ENCODE measurements around the gene IFT122.
A peak's percentile ranks its signal among the peaks of the same experiment; 100 is the strongest.

The IFT122 gene

DNA sequence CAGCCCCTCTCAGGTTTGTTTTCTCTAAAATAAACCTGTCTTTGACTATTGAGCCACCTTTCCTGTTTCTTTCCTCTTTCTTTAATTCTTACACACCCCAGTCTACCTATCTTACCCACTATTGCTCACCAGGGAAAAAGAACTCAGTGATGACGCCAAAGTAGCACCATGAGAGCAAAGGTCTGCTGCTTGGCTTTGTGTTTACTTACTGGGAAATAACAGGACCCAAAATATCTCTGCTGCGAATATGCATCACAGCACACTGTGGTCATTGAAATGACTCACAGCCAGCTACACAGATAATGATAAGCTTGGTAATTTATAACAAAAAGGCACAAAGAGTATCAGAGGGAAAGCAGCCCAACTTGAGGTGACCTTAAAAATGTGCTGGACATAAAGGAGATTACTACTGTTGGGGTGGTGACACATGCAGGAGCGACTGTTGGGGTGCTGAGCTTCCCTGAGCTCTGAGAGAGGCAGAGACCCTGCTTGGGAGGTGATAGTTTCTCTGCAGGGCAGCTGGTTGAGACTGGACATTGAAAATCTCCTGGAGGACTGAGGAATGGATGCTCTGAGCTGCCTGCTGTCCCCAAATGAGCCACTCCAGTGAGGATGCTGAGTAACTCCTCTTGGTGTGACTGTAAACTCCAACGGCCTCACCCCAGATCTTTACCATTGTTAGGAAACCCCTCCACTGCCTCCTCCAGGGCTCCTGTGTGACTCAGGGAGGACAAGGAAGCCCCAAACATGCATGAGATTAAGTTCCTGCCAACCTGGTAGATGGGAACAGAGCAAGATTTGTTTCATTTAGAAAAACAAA is 26.1 kb upstream of the IFT122 start:
- no peak for DNase-seq (ENCODE audit: low read depth)

DNA sequence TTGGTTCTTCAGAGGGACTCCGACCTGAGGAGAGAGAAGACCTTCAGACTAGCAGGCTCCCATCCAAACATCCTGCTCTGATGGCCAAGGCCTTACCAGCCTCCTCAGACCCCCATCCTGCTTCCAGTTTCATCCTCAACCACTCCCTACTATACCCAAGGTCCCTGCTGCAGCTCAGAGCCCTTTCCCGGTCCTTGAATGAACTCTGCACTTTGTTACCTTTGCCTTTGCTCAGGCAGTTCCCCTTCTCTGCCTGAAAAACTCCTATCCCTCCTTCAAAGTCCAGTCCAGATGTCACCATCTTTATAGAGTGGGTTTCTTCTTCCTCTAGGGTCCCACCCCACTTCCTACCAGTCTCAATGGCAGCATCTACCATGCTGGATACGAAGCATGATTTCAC is 24.6 kb upstream of the IFT122 start:
- no peak for DNase-seq (ENCODE audit: low read depth)

DNA sequence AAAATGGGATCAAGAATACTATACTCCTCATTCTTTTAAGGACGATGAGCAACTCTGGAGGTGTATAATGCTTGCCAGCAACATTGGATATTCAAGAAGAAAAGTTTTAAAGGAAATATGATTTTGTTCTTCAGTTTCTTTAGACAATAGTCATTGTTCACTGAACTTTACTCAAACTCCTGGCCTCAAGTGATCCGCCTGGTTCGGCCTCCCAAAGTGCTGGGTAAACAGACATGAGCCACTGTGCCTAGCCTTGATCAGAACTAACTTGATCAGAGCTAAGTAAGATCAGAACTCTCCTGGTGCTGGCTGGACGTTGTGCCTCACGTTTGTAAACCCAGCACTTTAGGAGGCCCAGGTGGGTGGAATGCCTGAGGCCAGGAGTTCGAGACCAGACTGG is 24.2 kb upstream of the IFT122 start:
- DNase-seq (ENCODE audit: low read depth) = no peak

DNA sequence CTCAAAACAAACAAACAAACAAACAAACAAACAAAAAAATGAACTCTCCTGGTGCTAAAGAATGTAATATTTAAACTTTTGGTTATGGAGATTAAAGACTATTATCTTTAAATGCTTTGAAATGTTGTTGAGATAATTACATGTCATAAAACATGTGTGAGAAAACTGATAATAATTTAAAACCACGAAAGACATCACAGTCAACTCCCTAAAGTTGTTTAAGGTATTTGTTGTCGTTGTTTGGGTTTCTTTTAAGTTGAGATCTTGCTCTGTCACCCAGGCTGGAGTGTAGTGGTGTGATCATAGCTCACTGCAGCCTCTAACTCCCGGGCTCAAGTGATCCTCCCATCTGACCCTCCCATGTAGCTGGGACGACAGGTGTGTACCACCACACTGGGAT is 23.6 kb upstream of the IFT122 start:
- DNase-seq (ENCODE audit: low read depth) = no peak

DNA sequence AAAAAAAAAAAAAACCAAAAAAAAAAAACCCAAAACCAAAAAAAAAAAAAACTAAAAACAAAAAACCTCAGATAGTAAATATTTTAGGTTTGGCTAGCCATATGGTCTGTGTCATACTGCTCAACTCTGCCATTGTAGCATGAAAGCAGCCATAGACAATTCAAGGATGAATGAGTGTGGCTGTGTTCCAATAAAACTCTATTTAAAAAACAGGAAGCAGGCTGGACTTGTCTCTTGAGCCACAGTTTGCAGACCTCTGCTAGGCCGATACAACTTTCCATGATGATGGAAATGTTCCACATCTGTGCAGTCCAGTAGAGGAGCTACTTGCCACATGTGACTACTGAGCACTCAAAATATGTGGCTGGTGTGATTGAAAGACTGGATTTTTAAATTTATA is 22.7 kb upstream of the IFT122 start:
- DNase-seq (ENCODE audit: low read depth) = no peak

DNA sequence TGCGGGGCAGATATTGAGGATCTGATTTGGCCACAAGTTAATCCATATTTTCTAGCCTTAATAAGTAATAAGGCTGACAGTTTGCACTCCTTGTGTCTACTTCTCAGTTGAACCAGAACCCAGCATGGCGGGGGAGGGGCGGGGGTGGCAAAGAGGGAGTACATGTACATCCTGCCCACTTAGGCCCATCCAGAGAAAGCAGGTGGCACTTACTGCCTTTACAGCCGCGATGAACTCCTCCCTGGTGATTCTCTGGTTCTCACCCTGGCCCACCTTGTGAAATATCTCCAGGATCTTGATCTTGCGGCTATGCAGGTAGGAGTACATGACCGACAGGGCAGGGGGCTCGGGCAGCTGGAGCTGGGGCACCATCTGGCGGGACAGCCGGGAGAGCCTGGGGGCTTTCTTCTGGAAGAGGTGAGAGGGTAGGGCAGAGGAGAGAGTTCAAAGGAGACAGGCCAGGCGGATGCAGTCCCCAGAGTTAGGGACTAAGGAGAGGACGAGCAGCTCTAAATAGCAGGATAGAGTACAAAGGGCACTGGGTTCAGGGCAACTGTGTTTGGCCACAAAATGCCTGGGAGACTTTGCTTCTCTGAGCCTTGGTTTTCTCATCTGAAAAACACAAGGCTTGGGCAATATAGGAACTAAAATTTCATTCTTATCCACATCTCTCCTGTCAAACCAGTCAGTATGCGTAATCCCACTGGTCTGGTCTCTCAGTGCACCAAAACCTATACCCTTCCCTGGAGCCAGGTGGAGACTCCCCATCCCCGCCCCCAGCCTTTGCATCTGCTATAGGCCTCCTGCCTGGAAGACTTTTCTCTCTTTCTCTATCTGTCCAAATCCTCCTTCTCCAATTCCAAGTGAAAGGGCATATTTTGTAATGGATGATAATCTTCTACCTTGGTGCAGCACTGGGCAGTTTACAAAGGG is 21.7 kb upstream of the IFT122 start:
- DNase-seq (ENCODE audit: low read depth) = no peak

DNA sequence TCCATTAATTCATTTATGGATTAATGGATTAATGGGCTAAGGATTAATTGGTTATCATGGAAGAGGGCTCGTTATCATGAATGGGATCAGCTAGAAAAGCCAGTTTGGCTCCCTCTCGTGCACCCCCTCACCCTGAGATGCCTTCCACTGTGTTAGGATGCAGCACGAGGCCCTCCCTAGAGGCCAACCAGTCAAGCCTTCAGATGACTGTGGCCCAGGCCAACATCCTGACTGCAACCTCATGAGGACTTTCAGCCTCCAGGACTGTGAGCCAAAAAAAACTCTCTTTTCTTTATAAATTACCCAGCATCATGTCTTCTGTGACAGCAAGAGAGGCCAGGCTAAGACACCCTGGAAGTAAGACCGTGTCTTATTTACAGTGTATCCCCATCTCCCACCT is 20.5 kb upstream of the IFT122 start:
- DNase-seq (ENCODE audit: low read depth) = no peak

DNA sequence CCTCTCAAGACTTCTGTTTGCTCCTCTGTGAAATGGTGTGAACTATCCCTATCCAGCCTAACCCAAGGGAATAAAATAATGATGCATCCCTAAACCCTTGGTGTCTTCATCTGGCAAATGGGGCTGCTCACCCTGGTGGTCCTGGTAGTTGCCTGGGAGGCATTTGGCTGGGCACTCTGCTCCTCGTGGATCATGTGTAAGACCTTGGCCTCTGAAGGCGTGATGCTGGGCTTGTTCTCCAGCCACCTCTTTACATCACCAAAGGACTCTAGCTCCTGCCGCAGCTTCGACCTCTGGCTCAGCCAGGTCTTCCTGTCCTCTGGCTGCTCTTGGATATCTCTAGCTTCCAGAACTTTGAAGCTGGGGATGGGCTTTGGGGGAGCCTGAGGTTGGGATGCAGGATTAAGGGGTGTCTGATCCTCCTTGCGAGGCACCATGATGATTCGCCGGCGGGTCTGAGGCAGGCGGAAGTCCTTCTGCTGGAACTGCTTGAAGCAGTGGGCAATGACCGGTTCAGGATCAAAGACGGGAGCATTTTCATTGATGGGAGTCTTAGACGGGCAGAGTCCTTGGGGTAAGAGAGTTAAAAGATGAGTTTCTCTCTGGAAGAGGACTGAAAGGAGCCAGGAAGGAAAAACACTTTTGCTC is 18.7 kb upstream of the IFT122 start:
- DNase-seq (ENCODE audit: low read depth) = no peak

DNA sequence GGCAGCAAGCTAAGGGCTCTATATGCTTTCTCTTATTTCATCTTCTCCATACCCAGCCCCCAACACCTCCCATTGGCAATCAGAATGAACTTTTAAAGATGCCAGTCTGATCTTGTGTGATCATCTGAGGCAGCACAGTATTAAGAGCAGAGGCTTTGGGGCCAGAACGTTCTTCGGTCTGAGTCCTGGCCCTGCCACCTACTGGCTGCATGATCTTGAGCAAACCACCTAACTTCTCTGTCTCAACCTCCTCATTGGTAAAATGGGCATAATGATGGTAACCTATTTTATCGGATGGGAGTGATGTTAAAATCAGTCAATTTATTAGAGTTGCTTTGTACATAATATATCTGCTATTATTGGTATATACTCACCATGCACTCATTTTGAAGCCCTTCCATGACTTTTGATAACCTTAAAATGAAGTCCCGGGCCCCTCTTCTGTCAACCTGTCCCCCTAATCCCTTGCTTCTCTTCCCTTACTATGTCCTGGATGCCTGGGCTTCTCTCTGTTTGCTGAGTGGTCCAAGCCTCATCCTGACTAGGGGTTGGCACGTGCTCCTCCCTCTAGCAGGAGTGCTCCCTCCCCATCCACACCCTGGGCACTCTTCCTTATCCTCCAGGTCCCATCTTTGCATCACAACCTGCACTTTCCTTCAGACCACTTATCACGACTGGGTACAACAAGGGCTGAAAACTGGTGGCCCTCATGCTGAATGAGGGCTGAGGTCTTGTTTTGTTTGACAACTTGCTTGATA is 17.9 kb upstream of the IFT122 start:
- DNase-seq (ENCODE audit: low read depth) = no peak

DNA sequence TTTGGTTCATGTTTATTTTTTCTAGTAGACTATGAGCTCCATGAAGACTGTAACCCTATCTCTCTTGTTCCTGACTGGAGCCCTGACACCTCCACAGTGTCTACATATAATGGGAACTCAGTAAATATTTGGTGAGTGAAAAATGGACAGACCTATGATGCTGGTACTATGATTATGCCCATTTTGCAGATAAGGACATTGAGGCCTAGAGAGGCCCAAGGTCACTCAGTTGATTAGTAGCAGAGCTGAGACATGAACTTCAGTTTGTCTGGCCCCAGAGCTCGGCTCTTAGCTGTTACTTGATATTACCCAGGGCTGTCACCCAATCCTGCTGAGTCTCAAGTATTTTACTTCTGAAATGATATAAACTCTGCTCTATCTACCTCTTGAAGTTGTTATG is 17.1 kb upstream of the IFT122 start:
- no peak for DNase-seq (ENCODE audit: low read depth)

DNA sequence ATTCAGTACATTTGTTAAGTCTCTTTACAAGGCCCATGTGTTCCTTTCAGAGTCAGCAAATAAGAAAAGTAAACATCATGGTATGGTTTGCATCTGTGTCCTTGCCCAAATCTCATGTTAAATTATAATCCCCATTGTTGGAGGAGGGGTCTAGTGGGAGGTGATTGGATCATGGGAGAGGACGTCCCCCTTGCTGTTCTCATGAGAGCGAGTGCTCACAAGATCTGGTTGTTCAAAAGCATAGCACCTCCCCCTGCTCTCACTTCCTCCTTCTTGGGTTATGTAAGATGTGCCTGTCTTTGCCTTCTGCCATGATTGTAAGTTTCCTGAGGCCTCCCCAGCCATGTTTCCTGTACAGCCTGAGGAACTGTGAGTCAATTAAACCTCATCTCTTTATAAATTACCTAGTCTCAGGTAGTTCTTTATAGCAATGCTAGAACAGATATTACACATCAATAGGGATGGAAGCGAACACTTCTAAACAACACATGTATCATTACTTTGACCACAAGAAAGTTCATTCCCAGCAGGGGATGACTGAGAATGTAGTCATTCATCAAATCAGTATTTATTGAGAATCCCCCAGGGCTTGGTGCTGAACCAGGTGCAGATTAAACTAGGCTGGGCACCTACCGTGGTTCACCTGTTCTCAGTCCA is 15.7 kb upstream of the IFT122 start:
- DNase-seq (ENCODE audit: low read depth) = no peak

DNA sequence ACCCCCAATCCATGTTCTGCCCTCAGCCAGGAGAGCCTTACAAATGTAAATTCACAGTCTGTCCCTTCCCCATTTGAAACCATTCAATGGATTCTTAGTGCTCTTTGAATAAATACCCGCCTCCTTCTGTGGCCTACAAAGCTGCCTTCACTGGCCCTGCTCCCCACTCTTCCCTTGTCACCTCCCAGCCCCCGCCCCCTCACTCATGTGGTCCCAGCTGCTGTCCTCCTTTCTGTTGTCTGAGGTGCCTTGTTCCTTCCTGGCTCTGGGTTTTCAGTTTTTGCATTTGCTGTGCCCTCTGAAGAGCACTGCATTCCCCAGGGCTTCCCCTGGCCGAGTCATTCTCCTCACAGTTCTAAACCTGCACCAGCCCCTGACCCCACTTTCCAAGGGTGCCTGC is 14.8 kb upstream of the IFT122 start:
- DNase-seq (ENCODE audit: low read depth) = no peak

DNA sequence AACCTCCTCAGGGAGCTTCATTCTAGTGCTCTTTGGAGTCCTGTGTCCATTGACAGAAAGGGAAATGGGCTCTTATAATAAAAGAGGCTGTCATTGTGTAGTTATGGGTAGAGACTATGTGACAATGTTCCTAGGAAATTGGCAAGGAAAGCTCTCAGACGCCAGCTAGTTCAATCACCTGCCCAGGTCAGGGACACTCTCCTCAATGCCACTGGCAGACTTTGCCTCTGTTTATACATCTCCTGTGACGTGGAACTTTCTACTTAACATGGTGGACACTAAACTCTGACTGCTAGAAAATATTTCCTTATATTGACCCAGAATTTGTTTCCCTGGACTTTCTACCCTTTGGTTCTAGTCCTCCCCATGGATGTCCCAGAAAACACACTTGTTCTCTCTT is 14.4 kb upstream of the IFT122 start:
- no peak for DNase-seq (ENCODE audit: low read depth)

DNA sequence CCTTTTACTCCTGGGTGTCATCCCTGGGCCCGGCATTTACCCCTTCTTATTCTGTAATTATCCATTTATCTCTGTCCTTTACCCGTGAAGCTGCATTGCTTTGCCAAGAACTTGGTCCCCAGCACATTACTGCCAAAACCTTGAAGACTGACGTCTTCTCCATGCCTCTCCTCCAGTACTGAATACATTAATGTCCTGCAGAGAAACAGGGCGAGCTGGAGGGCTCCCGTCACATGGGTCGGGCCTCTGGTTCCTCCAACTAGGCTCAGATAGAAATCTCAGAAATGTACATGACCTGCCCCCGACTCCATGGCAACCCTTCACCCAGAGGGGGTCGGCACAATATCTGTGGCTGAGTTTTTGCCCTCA is 12.0 kb upstream of the IFT122 start:
- DNase-seq (ENCODE audit: low read depth) = no peak

DNA sequence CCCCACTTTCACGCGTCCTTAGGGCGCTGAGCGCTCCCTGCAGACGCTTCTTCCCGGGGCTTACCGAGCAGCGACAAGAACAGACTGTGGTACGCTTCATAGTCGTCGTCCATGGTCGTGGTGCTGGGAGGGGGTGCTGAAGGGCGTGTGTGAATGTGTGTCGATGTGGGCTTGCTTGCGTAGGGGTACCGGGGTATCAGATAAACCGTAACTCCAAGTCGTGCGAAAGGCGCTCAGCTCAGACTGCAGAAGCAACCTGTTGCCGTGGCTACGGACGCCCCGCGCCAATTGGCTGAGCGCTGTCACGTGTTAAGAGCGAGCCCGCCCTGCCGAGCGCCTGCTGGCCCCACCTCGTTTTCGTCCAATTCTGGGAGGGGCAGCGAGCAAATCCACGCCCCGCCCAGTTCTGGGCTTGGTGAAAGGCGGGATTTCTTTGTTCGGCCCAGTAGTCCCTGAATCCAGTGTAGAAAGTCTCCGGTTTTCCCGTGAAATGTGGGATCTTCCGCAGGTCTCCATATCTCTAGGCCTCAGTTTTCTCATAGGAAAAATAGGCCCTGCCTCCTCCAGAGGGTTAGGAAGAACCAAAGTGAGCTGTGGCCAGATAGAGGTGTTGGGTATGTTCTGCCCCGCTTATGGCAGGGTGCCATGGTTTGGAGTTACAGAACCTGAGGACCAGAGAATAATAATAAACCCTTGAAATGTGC is 11.5 kb upstream of the IFT122 start, which contains the start of gene EFCAB12:
TSS of gene EFCAB12 (minus strand) at position 261 of the 704 bp plus-strand sequence. CDS start at position 113, 148 bp downstream.
- peak; percentile 89 for DNase-seq (ENCODE audit: low read depth)

DNA sequence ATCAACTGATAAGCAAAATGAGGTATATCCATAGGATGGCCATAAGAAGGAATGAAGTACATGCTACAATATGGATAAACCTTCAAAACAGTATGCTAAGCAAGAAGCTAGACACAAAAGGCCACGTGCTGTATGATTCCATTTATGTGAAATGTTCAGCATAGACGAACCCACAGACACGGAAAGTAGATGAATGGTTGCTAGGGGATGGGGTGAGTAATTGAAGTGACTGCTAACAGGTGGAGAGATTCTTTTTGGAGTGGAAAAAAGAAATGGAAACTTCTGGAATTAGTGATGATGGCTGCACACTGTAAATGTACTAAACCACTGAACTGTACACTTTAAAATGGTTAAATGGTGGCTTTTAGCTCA is 11.0 kb upstream of the IFT122 start:
- no peak for DNase-seq (ENCODE audit: low read depth)

DNA sequence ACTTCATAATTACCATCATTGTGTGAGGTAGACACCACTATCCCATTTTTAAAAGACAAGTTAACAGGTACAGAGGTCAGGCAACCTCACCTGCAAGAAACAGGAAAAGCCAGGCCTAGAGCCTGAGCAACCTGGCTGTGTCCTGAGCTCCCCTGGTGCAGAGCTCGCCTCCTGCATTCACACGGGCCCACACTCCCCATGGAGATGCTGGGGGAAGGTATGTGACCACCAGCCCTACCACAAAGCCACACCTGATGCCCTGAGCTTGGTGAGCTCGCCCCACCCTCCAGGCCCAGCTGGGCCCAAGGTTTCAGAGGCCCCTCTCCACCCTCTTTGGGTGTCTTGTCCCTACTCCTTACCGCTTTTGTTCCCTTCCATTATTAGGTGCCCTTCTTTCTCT is 10.4 kb upstream of the IFT122 start:
- DNase-seq (ENCODE audit: low read depth) = no peak

DNA sequence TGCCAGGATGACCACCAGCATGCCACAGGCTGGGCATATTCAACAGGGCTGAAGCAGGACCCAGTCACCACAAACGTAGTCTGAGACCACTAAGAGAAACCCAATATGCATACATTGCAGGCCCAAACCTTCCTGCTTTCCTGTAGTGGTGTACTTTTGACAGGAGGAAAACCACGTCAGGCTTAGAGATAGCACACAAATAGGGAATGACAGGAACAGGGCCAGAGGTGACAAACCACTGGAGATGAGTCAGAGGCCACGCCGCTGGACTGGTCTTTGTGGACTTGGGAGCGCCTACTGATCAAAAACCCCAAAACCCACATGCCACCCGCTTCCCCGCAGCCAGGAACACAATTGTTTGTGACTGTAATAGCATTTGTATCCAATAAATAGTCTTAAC is 8.0 kb upstream of the IFT122 start:
- DNase-seq (ENCODE audit: low read depth) = no peak

DNA sequence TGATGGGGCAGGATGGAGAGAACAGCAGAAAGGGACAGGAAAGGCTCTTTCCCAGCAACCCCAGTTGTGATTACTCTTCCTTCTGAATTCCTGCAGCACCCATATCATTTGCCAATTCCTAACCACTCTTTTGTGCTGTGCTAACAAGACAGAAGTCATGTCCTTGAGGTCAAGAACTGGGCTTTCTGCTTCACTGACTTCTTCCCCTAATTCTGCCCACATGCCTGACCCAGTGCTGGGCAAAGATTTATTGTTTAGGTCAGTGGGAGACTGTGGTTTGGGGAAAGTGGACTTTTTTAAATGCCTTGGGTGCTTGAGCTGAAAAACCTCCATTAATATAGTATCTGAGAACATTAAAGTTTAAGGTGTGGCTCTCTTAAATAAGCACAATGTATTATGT is 7.4 kb upstream of the IFT122 start:
- no peak for DNase-seq (ENCODE audit: low read depth)

DNA sequence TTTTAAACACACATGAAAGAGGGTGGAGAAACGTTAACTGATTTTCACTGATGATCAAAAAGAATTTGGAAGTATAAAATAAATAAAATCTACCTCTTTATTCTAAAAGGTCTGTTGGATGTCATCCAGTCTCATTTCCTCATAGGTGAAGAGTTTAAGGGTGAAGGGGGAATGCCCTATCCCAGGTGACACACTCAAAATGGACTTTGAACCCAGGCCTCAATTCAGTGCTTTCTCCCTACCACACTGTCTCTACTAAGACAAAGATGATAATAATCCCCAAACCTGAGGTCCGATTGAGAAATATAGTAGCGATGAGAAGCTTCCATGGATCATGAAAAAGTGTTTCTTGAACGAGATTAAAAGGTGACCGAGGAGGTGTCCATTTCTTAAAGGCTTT is 6.5 kb upstream of the IFT122 start:
- DNase-seq (ENCODE audit: low read depth) = no peak

DNA sequence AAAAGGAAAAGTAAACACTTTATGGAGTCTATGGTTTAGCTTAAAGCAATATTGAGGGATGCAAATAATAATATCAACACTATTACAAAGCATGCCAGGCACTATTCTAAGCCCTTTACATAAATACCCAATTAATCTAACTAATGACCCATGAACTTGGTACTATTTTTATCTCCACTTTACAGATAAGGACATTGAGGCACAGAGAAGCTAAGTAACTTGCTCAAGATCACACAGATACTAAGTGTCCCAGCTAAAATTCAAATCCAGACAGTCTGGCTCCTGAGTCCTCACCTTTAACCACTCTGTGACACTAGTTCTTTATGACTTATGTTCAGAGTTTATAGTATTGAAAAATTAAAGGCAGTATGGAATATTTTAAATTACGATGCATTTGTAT is 5.9 kb upstream of the IFT122 start:
- no peak for DNase-seq (ENCODE audit: low read depth)
